Measurements from ENCODE around the gene SLBP. TPM values are rescaled to one million over a fixed set of nuclear protein-coding genes. Genes with fewer than 3 reads are reported as not detected.
"Not testable (repeated sequence)": the region's sequence is repeated elsewhere in the genome, so short reads cannot be mapped to it uniquely, and the experiment has no call there.

The SLBP gene
- polyA plus RNA-seq, 1 experiment, result 72.0 TPM

GRCh38 chr4:1703867-1704266, 8.3 kb downstream of the SLBP start:
- TF ChIP-seq CTCF (IDR thresholded peaks at IDR 0.05; ENCODE audit: low read depth, low read length), result no peak
- ChIA-PET POLR2A (interaction anchor here (0.7 kb wide), 1 partner anchor 9 kb away, joined by 3 read pairs; the partner anchor contains the start of gene SLBP), CTCF (interaction anchor here (0.9 to 4.5 kb wide), 2 partner anchors 11 to 23 kb away, joined by 3 to 38 read pairs; no protein-coding TSS in a partner anchor)
- H3K9me3 ChIP-seq (ENCODE audit: control insufficient read depth, insufficient read depth, low read length), result no peaks in the 10 kb centered on the region
- H3K27ac ChIP-seq (ENCODE audit: low read depth, low read length), result no peak overlapping the region
- H3K4me3 ChIP-seq (ENCODE audit: low read depth, low read length), result no peak overlapping the region
- DNase-seq (ENCODE audit: low read depth, low spot score), result no peak
- H3K27me3 ChIP-seq (ENCODE audit: control insufficient read depth, insufficient read depth, low read length), result no peaks in the 10 kb centered on the region

GRCh38 chr4:1701671-1702070, 10.4 kb downstream of the SLBP start:
- not testable (repeated sequence) for DNase-seq (ENCODE audit: low read depth, low spot score); H3K9me3 ChIP-seq (ENCODE audit: control insufficient read depth, insufficient read depth, low read length); H3K27me3 ChIP-seq (ENCODE audit: control insufficient read depth, insufficient read depth, low read length); H3K27ac ChIP-seq (ENCODE audit: low read depth, low read length); H3K4me3 ChIP-seq (ENCODE audit: low read depth, low read length)
- ChIA-PET POLR2A (interaction anchor here (0.7 to 1.4 kb wide), 2 partner anchors 10 to 11 kb away, joined by 3 to 4 read pairs; partner anchors contain the start of gene SLBP), CTCF (interaction anchor here (0.6 to 4.5 kb wide), 4 partner anchors 9 to 47 kb away, joined by 3 to 38 read pairs (median 6); no protein-coding TSS in a partner anchor)

GRCh38 chr4:1695913-1696312, 16.2 kb downstream of the SLBP start:
- no peak overlapping the region for H3K4me3 ChIP-seq (ENCODE audit: low read depth, low read length)
- no peak for DNase-seq (ENCODE audit: low read depth, low spot score)
- peak overlapping the region; percentile 2 for H3K27ac ChIP-seq (ENCODE audit: low read depth, low read length)
- ChIA-PET CTCF (interaction anchor here (1.7 kb wide), 1 partner anchor 29 kb away, joined by 5 read pairs; no protein-coding TSS in a partner anchor), POLR2A (interaction anchor here (0.6 kb wide), 1 partner anchor 16 kb away, joined by 3 read pairs; no protein-coding TSS in a partner anchor)
- no peaks in the 10 kb centered on the region for H3K27me3 ChIP-seq (ENCODE audit: control insufficient read depth, insufficient read depth, low read length)
- H3K9me3 ChIP-seq (ENCODE audit: control insufficient read depth, insufficient read depth, low read length), result no peaks in the 10 kb centered on the region
- no peak for TF ChIP-seq CTCF (IDR thresholded peaks at IDR 0.05; ENCODE audit: low read depth, low read length)

GRCh38 chr4:1693131-1693896, 18.8 kb downstream of the SLBP start:
- POLR2A ChIA-PET, result interaction anchor here (0.5 to 1.4 kb wide), 7 partner anchors 14 to 878 kb away, joined by 3 to 11 read pairs (median 4); partner anchors contain the start of genes SLBP, TACC3 and TMEM129
- peak; percentile 96 for TF ChIP-seq CTCF (IDR thresholded peaks at IDR 0.05; ENCODE audit: low read depth, low read length)
- CTCF ChIA-PET, result interaction anchor here (0.7 to 4.4 kb wide), 31 partner anchors 10 to 660 kb away, joined by 3 to 94 read pairs (median 4); partner anchors contain the start of genes SLBP, TACC3 and TMEM129
- Histone ChIP-seq H3K9me3 (ENCODE audit: control insufficient read depth, insufficient read depth, low read length) (no peaks in the 10 kb centered on the region), H3K4me3 (ENCODE audit: low read depth, low read length) (no peak overlapping the region), H3K27me3 (ENCODE audit: control insufficient read depth, insufficient read depth, low read length) (no peaks in the 10 kb centered on the region), H3K27ac (ENCODE audit: low read depth, low read length) (no peak overlapping the region)
- DNase-seq (ENCODE audit: low read depth, low spot score), result peak; percentile 50

- no peak for DNase-seq (ENCODE audit: low read depth, low spot score)
- ChIA-PET POLR2A (no interaction called here), CTCF (interaction anchor here (0.9 to 4.4 kb wide), 4 partner anchors 22 to 117 kb away, joined by 3 to 94 read pairs (median 16); partner anchors contain the start of genes TACC3 and TMEM129)
These were observed 20.3 kb downstream of the SLBP start for GRCh38 chr4:1691737-1692373.

More at GRCh38 chr4:1691737-1692373, 20.3 kb downstream of the SLBP start:
- no peak for TF ChIP-seq CTCF (IDR thresholded peaks at IDR 0.05; ENCODE audit: low read depth, low read length)
- no peaks in the 10 kb centered on the region for H3K27me3 ChIP-seq (ENCODE audit: control insufficient read depth, insufficient read depth, low read length)
- H3K4me3 ChIP-seq (ENCODE audit: low read depth, low read length), result no peak overlapping the region
- H3K27ac ChIP-seq (ENCODE audit: low read depth, low read length), result no peak overlapping the region
- H3K9me3 ChIP-seq (ENCODE audit: control insufficient read depth, insufficient read depth, low read length), result no peaks in the 10 kb centered on the region
